ENCODE data around the gene SRRD. TPM values are rescaled to one million over a fixed set of nuclear protein-coding genes. Genes with fewer than 3 reads are reported as not detected.
A peak's percentile ranks its signal among the peaks of the same experiment; 100 is the strongest.

Gene SRRD
- total RNA-seq, 2 experiments from 2014 or later: 24.8 to 26.3 TPM

DNA sequence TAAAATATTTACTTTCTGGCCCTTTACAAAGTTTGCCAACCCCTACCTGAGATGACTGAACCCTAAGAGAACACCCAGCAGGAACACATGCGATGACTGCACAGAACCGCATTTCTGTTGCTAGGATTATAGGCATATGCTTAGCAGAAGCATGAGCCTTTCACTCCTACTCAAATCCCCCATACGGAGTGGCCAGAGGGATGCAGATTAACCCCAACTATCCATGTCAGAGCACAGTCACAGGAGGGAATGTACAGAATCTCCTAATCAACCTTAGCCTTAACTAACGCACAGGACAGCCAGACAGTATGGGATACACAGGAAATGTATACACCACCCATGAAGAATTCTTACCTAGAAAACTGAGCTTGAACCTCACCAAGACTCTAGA is 6.3 kb upstream of the SRRD start:
- POLR2A ChIA-PET: no interaction called here
- intact Hi-C loops (cut with micrococcal nuclease): no loop called here
- H3K9me3 Mint-ChIP-seq: no peaks in the 10 kb centered on the region
- no peaks in the 10 kb centered on the region for H3K27me3 Mint-ChIP-seq
- peaks cover 54% of the 10 kb centered on the region for H3K4me1 Mint-ChIP-seq (ENCODE audit: low read depth)
- peak overlapping the region; percentile 34 for H3K4me3 Mint-ChIP-seq
- DNase-seq (no peak), ATAC-seq (no peak)
- H3K36me3 Mint-ChIP-seq (ENCODE audit: low read depth): peaks cover 68% of the 10 kb centered on the region
- TF ChIP-seq, protein P1, sequence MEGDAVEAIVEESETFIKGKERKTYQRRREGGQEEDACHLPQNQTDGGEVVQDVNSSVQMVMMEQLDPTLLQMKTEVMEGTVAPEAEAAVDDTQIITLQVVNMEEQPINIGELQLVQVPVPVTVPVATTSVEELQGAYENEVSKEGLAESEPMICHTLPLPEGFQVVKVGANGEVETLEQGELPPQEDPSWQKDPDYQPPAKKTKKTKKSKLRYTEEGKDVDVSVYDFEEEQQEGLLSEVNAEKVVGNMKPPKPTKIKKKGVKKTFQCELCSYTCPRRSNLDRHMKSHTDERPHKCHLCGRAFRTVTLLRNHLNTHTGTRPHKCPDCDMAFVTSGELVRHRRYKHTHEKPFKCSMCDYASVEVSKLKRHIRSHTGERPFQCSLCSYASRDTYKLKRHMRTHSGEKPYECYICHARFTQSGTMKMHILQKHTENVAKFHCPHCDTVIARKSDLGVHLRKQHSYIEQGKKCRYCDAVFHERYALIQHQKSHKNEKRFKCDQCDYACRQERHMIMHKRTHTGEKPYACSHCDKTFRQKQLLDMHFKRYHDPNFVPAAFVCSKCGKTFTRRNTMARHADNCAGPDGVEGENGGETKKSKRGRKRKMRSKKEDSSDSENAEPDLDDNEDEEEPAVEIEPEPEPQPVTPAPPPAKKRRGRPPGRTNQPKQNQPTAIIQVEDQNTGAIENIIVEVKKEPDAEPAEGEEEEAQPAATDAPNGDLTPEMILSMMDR (IDR thresholded peaks at IDR 0.05): no peak
- peak overlapping the region; percentile 12 for H3K27ac Mint-ChIP-seq
- CTCF ChIA-PET: interaction anchor here (7.7 kb wide), 1 partner anchor 16 kb away, joined by 48 read pairs; no protein-coding TSS in a partner anchor

- no peaks in the 10 kb centered on the region for H3K27me3 Mint-ChIP-seq
- ChIA-PET CTCF (interaction anchor here (0.9 to 7.7 kb wide), 9 partner anchors 16 to 202 kb away, joined by 3 to 48 read pairs (median 4); no protein-coding TSS in a partner anchor), POLR2A (interaction anchor here (0.7 to 1.0 kb wide), 3 partner anchors 33 to 194 kb away, joined by 3 to 4 read pairs (median 4); partner anchors contain the start of gene TFIP11)
- TF ChIP-seq, protein P1 (IDR thresholded peaks at IDR 0.05): no peak
- peaks cover 62% of the 10 kb centered on the region for H3K4me1 Mint-ChIP-seq (ENCODE audit: low read depth)
- DNase-seq: no peak
- peaks cover 57% of the 10 kb centered on the region for H3K36me3 Mint-ChIP-seq (ENCODE audit: low read depth)
- H3K4me3 Mint-ChIP-seq: peak overlapping the region; percentile 75
- intact Hi-C loops (cut with micrococcal nuclease): no loop called here
- H3K27ac Mint-ChIP-seq: peak overlapping the region; percentile 83
- no peaks in the 10 kb centered on the region for H3K9me3 Mint-ChIP-seq
- no peak for ATAC-seq
Measured at GRCh38 chr22:26479043-26479791, 4.5 kb upstream of the SRRD start.

DNA sequence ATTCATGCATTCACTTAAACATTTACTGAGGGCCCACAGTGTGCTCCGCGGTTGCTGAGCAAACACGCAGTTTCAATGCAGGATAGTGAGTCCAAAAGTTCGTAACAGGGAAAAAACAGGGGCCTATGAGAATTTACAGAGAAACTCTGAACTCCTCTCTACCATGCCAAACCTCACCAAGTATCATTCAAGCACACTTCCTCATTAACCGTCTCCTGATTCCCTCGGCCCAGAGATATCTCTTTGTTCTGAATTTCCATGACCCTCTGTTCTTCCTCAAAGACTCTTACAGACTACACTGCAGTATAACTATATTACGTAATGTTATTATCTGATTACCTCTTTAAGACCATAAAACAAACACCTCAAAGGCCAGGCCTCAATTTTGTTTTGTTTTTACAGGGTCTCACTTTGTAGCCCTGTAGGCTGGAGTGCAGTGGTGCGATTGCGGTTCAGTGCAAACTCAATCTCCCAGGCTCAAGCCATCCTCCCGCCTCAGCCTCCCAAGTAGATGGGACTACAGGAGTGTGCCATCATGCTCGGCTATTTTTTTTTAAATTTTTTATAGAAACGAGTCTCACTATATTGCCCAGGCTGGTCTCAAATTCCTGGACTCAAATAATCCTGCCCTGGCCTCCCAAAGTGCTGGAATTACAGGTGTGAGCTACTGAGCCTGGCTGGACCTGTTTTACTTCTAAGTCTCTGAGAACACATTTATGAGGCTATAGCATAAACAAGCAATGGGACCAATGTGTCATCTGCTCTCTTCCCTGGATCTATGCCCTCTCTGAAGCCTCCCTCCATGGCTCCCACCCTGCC is 3.7 kb upstream of the SRRD start:
- TF ChIP-seq, protein P1 (IDR thresholded peaks at IDR 0.05): no peak
- ChIA-PET CTCF (interaction anchor here (0.9 to 7.7 kb wide), 8 partner anchors 18 to 201 kb away, joined by 3 to 48 read pairs (median 4); no protein-coding TSS in a partner anchor), POLR2A (interaction anchor here (0.7 to 1.0 kb wide), 2 partner anchors 193 kb away, joined by 3 to 4 read pairs; no protein-coding TSS in a partner anchor)
- Mint-ChIP-seq H3K36me3 (ENCODE audit: low read depth) (peaks cover 52% of the 10 kb centered on the region), H3K4me3 (peak overlapping the region; percentile 75), H3K27ac (peak overlapping the region; percentile 83), H3K27me3 (no peaks in the 10 kb centered on the region), H3K9me3 (no peaks in the 10 kb centered on the region), H3K4me1 (ENCODE audit: low read depth) (peaks cover 65% of the 10 kb centered on the region)
- ATAC-seq (no peak), DNase-seq (peak; percentile 18)
- intact Hi-C loops (cut with micrococcal nuclease): no loop called here

GRCh38 chr22:26480611-26480932 is 3.1 kb upstream of the SRRD start:
- H3K36me3 Mint-ChIP-seq (ENCODE audit: low read depth): peaks cover 51% of the 10 kb centered on the region
- peak overlapping the region; percentile 75 for H3K4me3 Mint-ChIP-seq
- no peaks in the 10 kb centered on the region for H3K27me3 Mint-ChIP-seq
- no peak for ATAC-seq
- peaks cover 70% of the 10 kb centered on the region for H3K4me1 Mint-ChIP-seq (ENCODE audit: low read depth)
- TF ChIP-seq, protein P1 (IDR thresholded peaks at IDR 0.05): no peak
- POLR2A ChIA-PET: interaction anchor here (0.7 to 1.3 kb wide), 2 partner anchors 170 to 192 kb away, joined by 3 read pairs; no protein-coding TSS in a partner anchor
- DNase-seq: no peak
- H3K9me3 Mint-ChIP-seq: no peaks in the 10 kb centered on the region
- peak overlapping the region; percentile 47 for H3K27ac Mint-ChIP-seq
- intact Hi-C loops (cut with micrococcal nuclease): no loop called here
- CTCF ChIA-PET: interaction anchor here (1.2 to 7.7 kb wide), 3 partner anchors 19 to 120 kb away, joined by 3 to 48 read pairs (median 13); no protein-coding TSS in a partner anchor

Measured in activated CD8-positive, alpha-beta T cell treated with anti-CD3 and anti-CD28 coated beads for 36 hours (primary cell).